ENCODE results near the gene CYB5R4.

CYB5R4 gene

GRCh38 chr6:83978997-83979396, 119.5 kb downstream of the CYB5R4 start:
- Histone ChIP-seq H3K4me1 (ENCODE audit: control insufficient read depth, insufficient read depth, low read length) (peaks cover 29% of the 10 kb centered on the region), H3K36me3 (ENCODE audit: control insufficient read depth, insufficient read depth, low read length) (no peaks in the 10 kb centered on the region), H3K27ac (ENCODE audit: low read depth, low read length) (no peak overlapping the region), H3K4me3 (ENCODE audit: low read depth, low read length) (no peak overlapping the region), H3K9ac (ENCODE audit: low read length) (no peak overlapping the region), H3K27me3 (ENCODE audit: control insufficient read depth, insufficient read depth, low read length) (no peaks in the 10 kb centered on the region), H3K9me3 (ENCODE audit: control insufficient read depth, insufficient read depth, low read depth, low read length) (peaks cover 15% of the 10 kb centered on the region; the same call in 1 of the 2 replicates)

GRCh38 chr6:83984411-83984810, 124.9 kb downstream of the CYB5R4 start:
- Histone ChIP-seq H3K27me3 (ENCODE audit: control insufficient read depth, insufficient read depth, low read length) (no peaks in the 10 kb centered on the region), H3K27ac (ENCODE audit: low read depth, low read length) (no peak overlapping the region), H3K36me3 (ENCODE audit: control insufficient read depth, insufficient read depth, low read length) (no peaks in the 10 kb centered on the region), H3K4me1 (ENCODE audit: control insufficient read depth, insufficient read depth, low read length) (no peaks in the 10 kb centered on the region), H3K9ac (ENCODE audit: low read length) (no peak overlapping the region), H3K4me3 (ENCODE audit: low read depth, low read length) (no peak overlapping the region), H3K9me3 (ENCODE audit: control insufficient read depth, insufficient read depth, low read depth, low read length) (peaks cover 9% of the 10 kb centered on the region; the same call in 1 of the 2 replicates)

GRCh38 chr6:83985308-83985713, 125.8 kb downstream of the CYB5R4 start:
- Histone ChIP-seq H3K9me3 (ENCODE audit: control insufficient read depth, insufficient read depth, low read depth, low read length) (peaks cover 7% of the 10 kb centered on the region; the same call in 1 of the 2 replicates), H3K4me3 (ENCODE audit: low read depth, low read length) (no peak overlapping the region), H3K4me1 (ENCODE audit: control insufficient read depth, insufficient read depth, low read length) (no peaks in the 10 kb centered on the region), H3K27ac (ENCODE audit: low read depth, low read length) (no peak overlapping the region), H3K36me3 (ENCODE audit: control insufficient read depth, insufficient read depth, low read length) (no peaks in the 10 kb centered on the region), H3K9ac (ENCODE audit: low read length) (no peak overlapping the region), H3K27me3 (ENCODE audit: control insufficient read depth, insufficient read depth, low read length) (no peaks in the 10 kb centered on the region)

GRCh38 chr6:83985715-83986114, 126.2 kb downstream of the CYB5R4 start:
- Histone ChIP-seq H3K4me3 (ENCODE audit: low read depth, low read length) (no peak overlapping the region), H3K4me1 (ENCODE audit: control insufficient read depth, insufficient read depth, low read length) (no peaks in the 10 kb centered on the region), H3K27me3 (ENCODE audit: control insufficient read depth, insufficient read depth, low read length) (no peaks in the 10 kb centered on the region), H3K9ac (ENCODE audit: low read length) (no peak overlapping the region), H3K36me3 (ENCODE audit: control insufficient read depth, insufficient read depth, low read length) (no peaks in the 10 kb centered on the region), H3K27ac (ENCODE audit: low read depth, low read length) (no peak overlapping the region), H3K9me3 (ENCODE audit: control insufficient read depth, insufficient read depth, low read depth, low read length) (0 out of 2 replicates have a peak, but pooled peaks cover 4% of the 10 kb centered on the region)

GRCh38 chr6:83998021-83998584, 138.6 kb downstream of the CYB5R4 start:
- Histone ChIP-seq H3K36me3 (ENCODE audit: control insufficient read depth, insufficient read depth, low read length) (no peaks in the 10 kb centered on the region), H3K27ac (ENCODE audit: low read depth, low read length) (no peak overlapping the region)

GRCh38 chr6:84001119-84001518, 141.6 kb downstream of the CYB5R4 start:
- H3K36me3 ChIP-seq (ENCODE audit: control insufficient read depth, insufficient read depth, low read length) = no peaks in the 10 kb centered on the region
- H3K9me3 ChIP-seq (ENCODE audit: control insufficient read depth, insufficient read depth, low read depth, low read length) = 0 out of 2 replicates have a peak, but pooled peaks cover 3% of the 10 kb centered on the region
- no peak overlapping the region for H3K9ac ChIP-seq (ENCODE audit: low read length)
- H3K4me3 ChIP-seq (ENCODE audit: low read depth, low read length) = no peak overlapping the region
- no peaks in the 10 kb centered on the region for H3K27me3 ChIP-seq (ENCODE audit: control insufficient read depth, insufficient read depth, low read length)
- H3K4me1 ChIP-seq (ENCODE audit: control insufficient read depth, insufficient read depth, low read length) = no peaks in the 10 kb centered on the region
- no peak overlapping the region for H3K27ac ChIP-seq (ENCODE audit: low read depth, low read length)

More at GRCh38 chr6:83998021-83998584, 138.6 kb downstream of the CYB5R4 start:
- Histone ChIP-seq H3K9me3 (ENCODE audit: control insufficient read depth, insufficient read depth, low read depth, low read length) (peaks cover 8% of the 10 kb centered on the region), H3K9ac (ENCODE audit: low read length) (no peak overlapping the region), H3K4me3 (ENCODE audit: low read depth, low read length) (no peak overlapping the region), H3K27me3 (ENCODE audit: control insufficient read depth, insufficient read depth, low read length) (no peaks in the 10 kb centered on the region), H3K4me1 (ENCODE audit: control insufficient read depth, insufficient read depth, low read length) (no peaks in the 10 kb centered on the region)

GRCh38 chr6:84002226-84002625, 142.7 kb downstream of the CYB5R4 start:
- Histone ChIP-seq H3K36me3 (ENCODE audit: control insufficient read depth, insufficient read depth, low read length) (no peaks in the 10 kb centered on the region), H3K9ac (ENCODE audit: low read length) (no peak overlapping the region), H3K27me3 (ENCODE audit: control insufficient read depth, insufficient read depth, low read length) (no peaks in the 10 kb centered on the region), H3K27ac (ENCODE audit: low read depth, low read length) (no peak overlapping the region), H3K4me3 (ENCODE audit: low read depth, low read length) (no peak overlapping the region), H3K4me1 (ENCODE audit: control insufficient read depth, insufficient read depth, low read length) (no peaks in the 10 kb centered on the region), H3K9me3 (ENCODE audit: control insufficient read depth, insufficient read depth, low read depth, low read length) (no peaks in the 10 kb centered on the region)

GRCh38 chr6:84003131-84003530, 143.6 kb downstream of the CYB5R4 start:
- Histone ChIP-seq H3K9me3 (ENCODE audit: control insufficient read depth, insufficient read depth, low read depth, low read length) (no peaks in the 10 kb centered on the region), H3K4me3 (ENCODE audit: low read depth, low read length) (no peak overlapping the region), H3K9ac (ENCODE audit: low read length) (no peak overlapping the region), H3K36me3 (ENCODE audit: control insufficient read depth, insufficient read depth, low read length) (no peaks in the 10 kb centered on the region), H3K4me1 (ENCODE audit: control insufficient read depth, insufficient read depth, low read length) (no peaks in the 10 kb centered on the region), H3K27ac (ENCODE audit: low read depth, low read length) (no peak overlapping the region), H3K27me3 (ENCODE audit: control insufficient read depth, insufficient read depth, low read length) (no peaks in the 10 kb centered on the region)

- H3K4me1 ChIP-seq (ENCODE audit: control insufficient read depth, insufficient read depth, low read length) = no peaks in the 10 kb centered on the region
- H3K4me3 ChIP-seq (ENCODE audit: low read depth, low read length) = no peak overlapping the region
- no peaks in the 10 kb centered on the region for H3K9me3 ChIP-seq (ENCODE audit: control insufficient read depth, insufficient read depth, low read depth, low read length)
- H3K27me3 ChIP-seq (ENCODE audit: control insufficient read depth, insufficient read depth, low read length) = no peaks in the 10 kb centered on the region
- no peak overlapping the region for H3K9ac ChIP-seq (ENCODE audit: low read length)
- no peak overlapping the region for H3K27ac ChIP-seq (ENCODE audit: low read depth, low read length)
- H3K36me3 ChIP-seq (ENCODE audit: control insufficient read depth, insufficient read depth, low read length) = no peaks in the 10 kb centered on the region
Measured at GRCh38 chr6:84003654-84004053, 144.2 kb downstream of the CYB5R4 start.

GRCh38 chr6:84007871-84008270, 148.4 kb downstream of the CYB5R4 start:
- Histone ChIP-seq H3K4me3 (ENCODE audit: low read depth, low read length) (no peak overlapping the region), H3K9ac (ENCODE audit: low read length) (no peak overlapping the region), H3K27me3 (ENCODE audit: control insufficient read depth, insufficient read depth, low read length) (no peaks in the 10 kb centered on the region), H3K9me3 (ENCODE audit: control insufficient read depth, insufficient read depth, low read depth, low read length) (no peaks in the 10 kb centered on the region), H3K27ac (ENCODE audit: low read depth, low read length) (no peak overlapping the region), H3K36me3 (ENCODE audit: control insufficient read depth, insufficient read depth, low read length) (no peaks in the 10 kb centered on the region), H3K4me1 (ENCODE audit: control insufficient read depth, insufficient read depth, low read length) (no peaks in the 10 kb centered on the region)

- no peaks in the 10 kb centered on the region for H3K4me1 ChIP-seq (ENCODE audit: control insufficient read depth, insufficient read depth, low read length)
- H3K36me3 ChIP-seq (ENCODE audit: control insufficient read depth, insufficient read depth, low read length) = no peaks in the 10 kb centered on the region
- H3K9ac ChIP-seq (ENCODE audit: low read length) = no peak overlapping the region
- H3K4me3 ChIP-seq (ENCODE audit: low read depth, low read length) = no peak overlapping the region
- no peaks in the 10 kb centered on the region for H3K9me3 ChIP-seq (ENCODE audit: control insufficient read depth, insufficient read depth, low read depth, low read length)
- no peak overlapping the region for H3K27ac ChIP-seq (ENCODE audit: low read depth, low read length)
- H3K27me3 ChIP-seq (ENCODE audit: control insufficient read depth, insufficient read depth, low read length) = no peaks in the 10 kb centered on the region
Measured at GRCh38 chr6:84013354-84013753, 153.9 kb downstream of the CYB5R4 start.

Data from HUES6 (cell line).